ENCODE measurements around the gene PTPN1. TPM values are rescaled to one million over a fixed set of nuclear protein-coding genes. Genes with fewer than 3 reads are reported as not detected.

Gene PTPN1
- total and polyA plus RNA-seq, 2 experiments from 2014 or later, result 16.9 to 26.4 TPM

- Mint-ChIP-seq H3K4me3 (no peak overlapping the region), H3K36me3 (ENCODE audit: low read depth) (peaks cover 6% of the 10 kb centered on the region), H3K27ac (no peak overlapping the region), H3K9me3 (no peaks in the 10 kb centered on the region), H3K27me3 (ENCODE audit: insufficient read depth, low read depth, poor library complexity) (peaks cover 6% of the 10 kb centered on the region), H3K4me1 (no peaks in the 10 kb centered on the region; the same call in 2 of the 3 replicates)
- Histone ChIP-seq H3K27me3 (ENCODE audit: insufficient read depth) (no peaks in the 10 kb centered on the region), H4K20me1 (replicated peaks; ENCODE audit: insufficient read depth) (no peaks in the 10 kb centered on the region; the same call in 1 of the 2 replicates), H3K9me2 (ENCODE audit: insufficient read depth) (no peaks in the 10 kb centered on the region), H3K79me2 (replicated peaks; ENCODE audit: insufficient read depth) (no peaks in the 10 kb centered on the region), H3K4me1 (ENCODE audit: insufficient read depth) (no peaks in the 10 kb centered on the region), H2AFZ (no peak overlapping the region), H3K4me3 (no peak overlapping the region), H3K4me2 (no peak overlapping the region), H3F3A (replicated peaks; ENCODE audit: low read depth) (no peaks in the 10 kb centered on the region), H3K27ac (ENCODE audit: low read depth) (no peak overlapping the region), H3K36me3 (ENCODE audit: insufficient read depth) (no peaks in the 10 kb centered on the region)
- no peak for ATAC-seq
- no peak for DNase-seq (ENCODE audit: low spot score)
- no peak for TF ChIP-seq JUNB (IDR thresholded peaks at IDR 0.05; ENCODE audit: unreplicated experiment)
- TF ChIP-seq STAT1 (IDR thresholded peaks at IDR 0.05; ENCODE audit: unreplicated experiment), result no peak
- no peak for TF ChIP-seq REST (IDR thresholded peaks at IDR 0.05; ENCODE audit: unreplicated experiment)
- no peak for TF ChIP-seq ZNF114 (CRISPR knock-in tag; IDR thresholded peaks at IDR 0.05)
- TF ChIP-seq CREB1 (CRISPR knock-in tag; IDR thresholded peaks at IDR 0.05; ENCODE audit: low read depth), result no peak
- no peak for TF ChIP-seq EZH2phosphoT487 (IDR thresholded peaks at IDR 0.05; ENCODE audit: unreplicated experiment)
- TF ChIP-seq NANOG (IDR thresholded peaks at IDR 0.05; ENCODE audit: borderline replicate concordance), result no peak
- no peak for TF ChIP-seq ZNF331 (CRISPR knock-in tag; IDR thresholded peaks at IDR 0.05; ENCODE audit: low read depth)
- TF ChIP-seq ETS1 (IDR thresholded peaks at IDR 0.05), result no peak
- no peak for TF ChIP-seq ZNF462 (CRISPR knock-in tag; IDR thresholded peaks at IDR 0.05)
- TF ChIP-seq CTCF (conservative IDR thresholded peaks at IDR 0.05; ENCODE audit: low read depth in 2 of 2), result no peak
- TF ChIP-seq EZH2 (IDR thresholded peaks at IDR 0.05; ENCODE audit: low read depth, unreplicated experiment), result no peak
- no peak for TF ChIP-seq POLR2AphosphoS5 (IDR thresholded peaks at IDR 0.05; ENCODE audit: low read depth)
These were observed 79.6 kb downstream of the PTPN1 start for GRCh38 chr20:50589548-50590347.

Measured in GM23338 (cell line).